ENCODE data around the gene NCK2.

NCK2 gene

DNA sequence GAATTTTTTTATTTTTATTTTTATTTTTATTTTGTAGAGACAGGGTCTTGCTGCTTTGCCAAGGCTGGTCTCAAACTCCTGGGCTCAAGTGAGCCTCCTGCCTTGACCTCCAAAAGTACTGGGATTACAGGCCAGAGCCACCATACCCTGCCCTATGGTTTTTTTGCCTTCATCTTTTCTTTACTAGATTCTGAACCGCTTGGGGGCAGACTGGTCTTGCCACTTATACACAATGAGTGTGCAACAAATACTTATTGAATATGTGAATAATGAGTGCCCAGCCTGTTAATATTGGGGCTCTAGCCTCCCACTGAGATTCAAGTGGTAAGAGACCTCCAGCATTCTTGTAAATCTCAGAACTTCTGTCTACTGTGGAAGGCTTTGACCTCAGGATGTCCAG, 3.9 kb downstream of the NCK2 start:
- Histone ChIP-seq H4K20me1 (ENCODE audit: insufficient read depth, low read length) (no peaks in the 10 kb centered on the region), H3F3A (ENCODE audit: insufficient read depth, low read length) (no peaks in the 10 kb centered on the region; the same call in 1 of the 2 replicates), H3K79me2 (ENCODE audit: insufficient read depth, low read length) (no peaks in the 10 kb centered on the region), H3K4me2 (ENCODE audit: low read length) (no peak overlapping the region), H3K9me2 (ENCODE audit: low read depth, low read length) (no peaks in the 10 kb centered on the region), H3K36me3 (ENCODE audit: insufficient read depth, low read length) (no peaks in the 10 kb centered on the region), H3K9ac (ENCODE audit: low read length) (no peak overlapping the region), H3K4me3 (ENCODE audit: low read depth, low read length, poor library complexity, severe bottlenecking) (no peak overlapping the region), H3K4me1 (ENCODE audit: insufficient read depth, low read length, severe bottlenecking) (peaks cover 18% of the 10 kb centered on the region), H3K27ac (ENCODE audit: low read depth, low read length, poor library complexity, severe bottlenecking) (no peak overlapping the region), H2AFZ (ENCODE audit: low read length) (no peak overlapping the region), H3K27me3 (ENCODE audit: insufficient read depth, low read length) (peaks cover 4% of the 10 kb centered on the region; the same call in 1 of the 2 replicates), H3K9me3 (ENCODE audit: low read length) (no peaks in the 10 kb centered on the region)
- TF ChIP-seq, protein P1, sequence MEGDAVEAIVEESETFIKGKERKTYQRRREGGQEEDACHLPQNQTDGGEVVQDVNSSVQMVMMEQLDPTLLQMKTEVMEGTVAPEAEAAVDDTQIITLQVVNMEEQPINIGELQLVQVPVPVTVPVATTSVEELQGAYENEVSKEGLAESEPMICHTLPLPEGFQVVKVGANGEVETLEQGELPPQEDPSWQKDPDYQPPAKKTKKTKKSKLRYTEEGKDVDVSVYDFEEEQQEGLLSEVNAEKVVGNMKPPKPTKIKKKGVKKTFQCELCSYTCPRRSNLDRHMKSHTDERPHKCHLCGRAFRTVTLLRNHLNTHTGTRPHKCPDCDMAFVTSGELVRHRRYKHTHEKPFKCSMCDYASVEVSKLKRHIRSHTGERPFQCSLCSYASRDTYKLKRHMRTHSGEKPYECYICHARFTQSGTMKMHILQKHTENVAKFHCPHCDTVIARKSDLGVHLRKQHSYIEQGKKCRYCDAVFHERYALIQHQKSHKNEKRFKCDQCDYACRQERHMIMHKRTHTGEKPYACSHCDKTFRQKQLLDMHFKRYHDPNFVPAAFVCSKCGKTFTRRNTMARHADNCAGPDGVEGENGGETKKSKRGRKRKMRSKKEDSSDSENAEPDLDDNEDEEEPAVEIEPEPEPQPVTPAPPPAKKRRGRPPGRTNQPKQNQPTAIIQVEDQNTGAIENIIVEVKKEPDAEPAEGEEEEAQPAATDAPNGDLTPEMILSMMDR (IDR thresholded peaks at IDR 0.05; ENCODE audit: low read length), result peak; percentile 25
- TF ChIP-seq EZH2 (IDR thresholded peaks at IDR 0.05; ENCODE audit: borderline replicate concordance, low read length), result no peak

DNA sequence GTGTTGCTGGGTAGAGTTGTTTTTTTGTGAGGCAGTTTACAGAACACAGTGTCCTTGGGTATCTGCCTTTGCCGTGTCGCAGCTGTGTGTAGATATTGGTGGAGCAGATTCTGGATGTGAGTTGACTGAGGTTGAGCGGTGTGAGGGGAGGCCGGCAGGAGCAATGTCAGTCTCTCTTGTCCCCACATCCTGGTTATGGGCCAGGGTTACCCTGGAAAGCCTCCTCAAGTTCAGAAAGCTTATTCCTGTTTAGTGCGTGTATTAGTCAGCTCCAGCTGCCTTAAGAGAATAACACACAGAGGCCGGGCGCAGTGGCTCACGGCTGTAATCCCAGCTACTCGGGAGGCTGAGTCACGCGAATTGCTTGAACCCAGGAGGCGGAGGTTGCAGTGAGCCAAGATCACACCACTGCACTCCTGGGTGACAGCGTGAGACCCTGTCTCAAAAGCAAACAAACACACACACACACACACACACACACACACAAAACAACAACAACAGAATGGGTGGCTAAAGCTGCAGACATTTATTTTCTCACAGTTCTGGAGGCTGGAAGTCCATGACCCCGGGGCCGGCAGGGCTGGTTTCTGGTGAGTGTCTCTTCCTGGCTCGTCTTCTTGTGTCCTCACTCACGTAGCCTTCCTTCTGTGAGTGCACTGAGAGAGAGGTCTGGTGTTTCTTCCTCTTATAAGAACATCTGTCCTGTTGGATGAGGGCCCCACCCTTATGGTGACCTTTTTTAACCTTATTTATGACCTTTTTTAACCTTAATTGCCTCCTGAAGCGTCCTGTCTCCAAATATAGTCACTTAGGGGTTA, 5.1 kb downstream of the NCK2 start:
- TF ChIP-seq EZH2 (IDR thresholded peaks at IDR 0.05; ENCODE audit: borderline replicate concordance, low read length), result no peak
- TF ChIP-seq, protein P1 (IDR thresholded peaks at IDR 0.05; ENCODE audit: low read length), result no peak
- H3K79me2 ChIP-seq (ENCODE audit: insufficient read depth, low read length), result no peaks in the 10 kb centered on the region
- H3K4me1 ChIP-seq (ENCODE audit: insufficient read depth, low read length, severe bottlenecking), result peaks cover 14% of the 10 kb centered on the region
- no peak overlapping the region for H3K4me3 ChIP-seq (ENCODE audit: low read depth, low read length, poor library complexity, severe bottlenecking)
- no peaks in the 10 kb centered on the region; the same call in 1 of the 2 replicates for H3F3A ChIP-seq (ENCODE audit: insufficient read depth, low read length)
- no peaks in the 10 kb centered on the region for H3K9me2 ChIP-seq (ENCODE audit: low read depth, low read length)
- peaks cover 4% of the 10 kb centered on the region; the same call in 1 of the 2 replicates for H3K27me3 ChIP-seq (ENCODE audit: insufficient read depth, low read length)
- H3K36me3 ChIP-seq (ENCODE audit: insufficient read depth, low read length), result no peaks in the 10 kb centered on the region
- H3K9me3 ChIP-seq (ENCODE audit: low read length), result no peaks in the 10 kb centered on the region
- no peak overlapping the region for H2AFZ ChIP-seq (ENCODE audit: low read length)
- H3K9ac ChIP-seq (ENCODE audit: low read length), result no peak overlapping the region
- H4K20me1 ChIP-seq (ENCODE audit: insufficient read depth, low read length), result no peaks in the 10 kb centered on the region
- H3K27ac ChIP-seq (ENCODE audit: low read depth, low read length, poor library complexity, severe bottlenecking), result no peak overlapping the region
- no peak overlapping the region for H3K4me2 ChIP-seq (ENCODE audit: low read length)

DNA sequence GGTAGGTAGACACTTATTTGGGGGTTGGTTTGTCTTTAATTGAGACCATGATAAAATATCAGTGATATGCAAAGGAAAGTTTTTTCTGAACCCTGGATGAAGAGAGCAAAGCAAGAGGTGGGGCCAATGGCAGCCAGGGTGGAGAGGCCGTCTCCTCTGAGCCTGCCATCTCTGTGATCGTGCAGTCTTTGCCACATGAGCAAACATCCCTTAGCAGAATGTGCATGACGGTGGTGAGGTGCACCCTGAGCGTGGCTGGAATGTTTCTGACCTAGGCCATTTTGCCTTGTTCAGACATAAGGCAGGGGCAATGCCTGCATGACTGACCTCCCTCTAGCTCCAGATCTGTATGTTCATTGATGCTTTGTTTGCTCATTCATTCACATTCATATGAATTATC, 6.0 kb downstream of the NCK2 start:
- Histone ChIP-seq H3K4me2 (ENCODE audit: low read length) (no peak overlapping the region), H3K4me1 (ENCODE audit: insufficient read depth, low read length, severe bottlenecking) (peaks cover 7% of the 10 kb centered on the region), H3K36me3 (ENCODE audit: insufficient read depth, low read length) (no peaks in the 10 kb centered on the region), H3K9me2 (ENCODE audit: low read depth, low read length) (no peaks in the 10 kb centered on the region), H3F3A (ENCODE audit: insufficient read depth, low read length) (no peaks in the 10 kb centered on the region; the same call in 1 of the 2 replicates), H3K79me2 (ENCODE audit: insufficient read depth, low read length) (no peaks in the 10 kb centered on the region), H3K9ac (ENCODE audit: low read length) (no peak overlapping the region), H4K20me1 (ENCODE audit: insufficient read depth, low read length) (no peaks in the 10 kb centered on the region), H3K27ac (ENCODE audit: low read depth, low read length, poor library complexity, severe bottlenecking) (no peak overlapping the region), H2AFZ (ENCODE audit: low read length) (no peak overlapping the region), H3K27me3 (ENCODE audit: insufficient read depth, low read length) (peaks cover 4% of the 10 kb centered on the region; the same call in 1 of the 2 replicates), H3K4me3 (ENCODE audit: low read depth, low read length, poor library complexity, severe bottlenecking) (no peak overlapping the region), H3K9me3 (ENCODE audit: low read length) (no peaks in the 10 kb centered on the region)
- TF ChIP-seq, protein P1 (IDR thresholded peaks at IDR 0.05; ENCODE audit: low read length), result no peak
- TF ChIP-seq EZH2 (IDR thresholded peaks at IDR 0.05; ENCODE audit: borderline replicate concordance, low read length), result no peak
